Endothelial cell of umbilical vein (primary cell): Measurements from ENCODE around the gene COL21A1.

Experiments used
- EZH2 ChIP-seq: IDR thresholded peaks from 2 replicates; pipeline ENCODE4 v1.6.1; 2012; ENCODE audit warnings: borderline replicate concordance, low read depth, mild to moderate bottlenecking, moderate library complexity, low read length, inconsistent platforms; ENCODE audit not compliant: severe bottlenecking
- GATA2 ChIP-seq: IDR thresholded peaks from 2 replicates; pipeline ENCODE4 v1.7.0; 2011; ENCODE audit warnings: low read depth, mild to moderate bottlenecking, moderate library complexity, mixed read lengths, low read length; ENCODE audit not compliant: insufficient read length, insufficient read depth
- JUN ChIP-seq: IDR thresholded peaks from 2 replicates; pipeline ENCODE4 v1.6.1; 2011; ENCODE audit warnings: borderline replicate concordance, low read depth; ENCODE audit not compliant: insufficient read length, insufficient read depth
- MYC ChIP-seq: IDR thresholded peaks from one replicate; pipeline ENCODE4 v1.6.1; 2011; ENCODE audit warnings: mild to moderate bottlenecking, low read depth, low read length
- POLR2A ChIP-seq: IDR thresholded peaks from 2 replicates; pipeline ENCODE4 v1.6.1; 2012; ENCODE audit warnings: low read depth, mild to moderate bottlenecking, control low read depth, low read length
- POLR2AphosphoS5 ChIP-seq: IDR thresholded peaks from 2 replicates; pipeline ENCODE4 v1.6.1; 2012; ENCODE audit warnings: low read depth, mild to moderate bottlenecking, control low read depth, low read length, moderate library complexity; ENCODE audit not compliant: insufficient read depth
- TF ChIP-seq, protein P1 (sequence below), 2 donors: IDR thresholded peaks; 1 replicate in 1 of 2; 2 replicates in 1 of 2; pipeline ENCODE4 v1.5.1; 2011; ENCODE audit warnings: low read length in 2 of 2, mild to moderate bottlenecking in 2 of 2, moderate library complexity in 2 of 2, control low read depth in 1 of 2, inconsistent platforms in 1 of 2, low read depth in 1 of 2; ENCODE audit not compliant: insufficient read depth in 1 of 2; ENCODE audit errors: extremely low read depth in 1 of 2
- TF ChIP-seq, protein P2 (sequence below): IDR thresholded peaks from 2 replicates; pipeline ENCODE4 v1.6.1; 2011; ENCODE audit not compliant: insufficient read depth, insufficient read length

DNA sequence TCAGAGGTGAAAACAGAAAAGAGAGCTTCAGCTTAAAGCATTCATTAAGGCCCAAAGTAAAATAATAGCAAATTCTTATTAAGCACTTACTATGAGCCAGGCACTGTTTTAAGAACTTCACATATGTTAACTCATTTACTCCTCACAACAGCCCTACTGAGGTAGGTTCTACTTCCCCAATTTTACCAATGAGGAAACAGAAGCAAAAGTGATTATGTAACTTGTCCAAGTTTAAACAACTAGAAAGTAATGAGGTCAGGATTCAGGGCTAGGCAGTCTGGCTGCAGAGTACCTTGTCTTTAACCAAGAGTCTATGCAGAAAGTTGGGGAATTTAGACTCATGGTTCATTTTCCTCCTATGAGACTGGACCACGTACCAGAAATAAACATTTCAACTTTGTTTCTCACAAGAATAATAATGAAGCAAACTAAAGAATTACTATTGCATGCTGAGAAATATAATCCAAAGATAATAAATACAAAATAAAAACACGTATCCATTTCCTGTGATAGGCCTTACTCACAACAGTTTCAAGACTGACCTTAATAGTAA is 3.8 kb downstream of the COL21A1 start:
- TF ChIP-seq, protein P1, sequence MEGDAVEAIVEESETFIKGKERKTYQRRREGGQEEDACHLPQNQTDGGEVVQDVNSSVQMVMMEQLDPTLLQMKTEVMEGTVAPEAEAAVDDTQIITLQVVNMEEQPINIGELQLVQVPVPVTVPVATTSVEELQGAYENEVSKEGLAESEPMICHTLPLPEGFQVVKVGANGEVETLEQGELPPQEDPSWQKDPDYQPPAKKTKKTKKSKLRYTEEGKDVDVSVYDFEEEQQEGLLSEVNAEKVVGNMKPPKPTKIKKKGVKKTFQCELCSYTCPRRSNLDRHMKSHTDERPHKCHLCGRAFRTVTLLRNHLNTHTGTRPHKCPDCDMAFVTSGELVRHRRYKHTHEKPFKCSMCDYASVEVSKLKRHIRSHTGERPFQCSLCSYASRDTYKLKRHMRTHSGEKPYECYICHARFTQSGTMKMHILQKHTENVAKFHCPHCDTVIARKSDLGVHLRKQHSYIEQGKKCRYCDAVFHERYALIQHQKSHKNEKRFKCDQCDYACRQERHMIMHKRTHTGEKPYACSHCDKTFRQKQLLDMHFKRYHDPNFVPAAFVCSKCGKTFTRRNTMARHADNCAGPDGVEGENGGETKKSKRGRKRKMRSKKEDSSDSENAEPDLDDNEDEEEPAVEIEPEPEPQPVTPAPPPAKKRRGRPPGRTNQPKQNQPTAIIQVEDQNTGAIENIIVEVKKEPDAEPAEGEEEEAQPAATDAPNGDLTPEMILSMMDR (IDR thresholded peaks at IDR 0.05; ENCODE audit: extremely low read depth in 1 of 2, insufficient read depth in 1 of 2, low read depth in 1 of 2, low read length in 2 of 2): no peak
- TF ChIP-seq POLR2AphosphoS5: no peak
- TF ChIP-seq, protein P2, sequence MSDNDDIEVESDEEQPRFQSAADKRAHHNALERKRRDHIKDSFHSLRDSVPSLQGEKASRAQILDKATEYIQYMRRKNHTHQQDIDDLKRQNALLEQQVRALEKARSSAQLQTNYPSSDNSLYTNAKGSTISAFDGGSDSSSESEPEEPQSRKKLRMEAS: no peak
- TF ChIP-seq POLR2A: no peak
- TF ChIP-seq EZH2: no peak
- no peak for TF ChIP-seq MYC
- no peak for TF ChIP-seq GATA2
- no peak for TF ChIP-seq JUN
